T-helper 22 cell (primary cell): ENCODE data around the gene MAGED1.

ENCODE experiments used
- DNase-seq: peaks from one replicate; pipeline ENCODE4 v3.0.0-alpha.2; 2020; ENCODE audit warnings: low read depth

The MAGED1 gene, protein sequence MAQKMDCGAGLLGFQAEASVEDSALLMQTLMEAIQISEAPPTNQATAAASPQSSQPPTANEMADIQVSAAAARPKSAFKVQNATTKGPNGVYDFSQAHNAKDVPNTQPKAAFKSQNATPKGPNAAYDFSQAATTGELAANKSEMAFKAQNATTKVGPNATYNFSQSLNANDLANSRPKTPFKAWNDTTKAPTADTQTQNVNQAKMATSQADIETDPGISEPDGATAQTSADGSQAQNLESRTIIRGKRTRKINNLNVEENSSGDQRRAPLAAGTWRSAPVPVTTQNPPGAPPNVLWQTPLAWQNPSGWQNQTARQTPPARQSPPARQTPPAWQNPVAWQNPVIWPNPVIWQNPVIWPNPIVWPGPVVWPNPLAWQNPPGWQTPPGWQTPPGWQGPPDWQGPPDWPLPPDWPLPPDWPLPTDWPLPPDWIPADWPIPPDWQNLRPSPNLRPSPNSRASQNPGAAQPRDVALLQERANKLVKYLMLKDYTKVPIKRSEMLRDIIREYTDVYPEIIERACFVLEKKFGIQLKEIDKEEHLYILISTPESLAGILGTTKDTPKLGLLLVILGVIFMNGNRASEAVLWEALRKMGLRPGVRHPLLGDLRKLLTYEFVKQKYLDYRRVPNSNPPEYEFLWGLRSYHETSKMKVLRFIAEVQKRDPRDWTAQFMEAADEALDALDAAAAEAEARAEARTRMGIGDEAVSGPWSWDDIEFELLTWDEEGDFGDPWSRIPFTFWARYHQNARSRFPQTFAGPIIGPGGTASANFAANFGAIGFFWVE

DNA sequence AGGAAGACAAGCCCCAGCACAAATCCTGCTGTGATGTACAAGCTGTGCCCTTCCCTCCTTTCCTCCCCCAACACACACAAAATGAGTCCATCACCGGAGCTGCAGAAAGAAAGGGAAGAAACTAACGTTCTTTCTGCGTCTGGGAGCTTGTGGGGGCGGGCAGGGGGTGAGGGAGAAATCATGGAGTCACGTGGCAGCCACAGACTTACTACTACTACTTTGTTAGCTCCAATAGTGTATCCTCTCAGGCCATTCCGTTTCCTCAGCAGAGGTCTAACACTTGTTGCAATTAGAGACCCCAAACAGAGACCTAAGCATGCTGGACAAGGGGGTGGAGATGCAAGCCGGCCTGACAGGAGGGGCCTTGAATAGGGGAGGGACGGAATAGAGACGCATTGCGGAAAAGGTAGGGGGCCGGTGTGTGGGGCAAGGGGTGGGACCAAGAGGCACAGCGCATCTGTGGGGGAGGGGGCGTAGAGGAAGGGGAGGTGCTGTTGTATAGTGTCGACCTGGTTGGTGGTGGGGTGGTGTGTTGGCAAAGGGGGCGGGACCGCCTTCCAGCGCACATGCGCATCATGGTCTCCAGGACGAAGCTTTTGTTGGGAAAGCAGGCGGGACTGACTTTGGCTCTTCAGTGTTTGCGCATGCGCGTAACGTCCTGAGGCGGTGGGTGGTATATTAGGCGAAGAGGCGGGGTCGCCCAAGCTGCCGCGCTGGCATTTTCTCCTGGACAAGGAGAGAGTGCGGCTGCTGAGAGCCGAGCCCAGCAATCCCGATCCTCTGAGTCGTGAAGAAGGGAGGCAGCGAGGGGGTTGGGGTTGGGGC lies at the start of gene MAGED1:
Gene MAGED1, plus strand, starts transcription at position 703 of the 825 bp plus-strand sequence. CDS start 682 bp downstream, outside the sequence.
- peak; percentile 60 for DNase-seq

DNA sequence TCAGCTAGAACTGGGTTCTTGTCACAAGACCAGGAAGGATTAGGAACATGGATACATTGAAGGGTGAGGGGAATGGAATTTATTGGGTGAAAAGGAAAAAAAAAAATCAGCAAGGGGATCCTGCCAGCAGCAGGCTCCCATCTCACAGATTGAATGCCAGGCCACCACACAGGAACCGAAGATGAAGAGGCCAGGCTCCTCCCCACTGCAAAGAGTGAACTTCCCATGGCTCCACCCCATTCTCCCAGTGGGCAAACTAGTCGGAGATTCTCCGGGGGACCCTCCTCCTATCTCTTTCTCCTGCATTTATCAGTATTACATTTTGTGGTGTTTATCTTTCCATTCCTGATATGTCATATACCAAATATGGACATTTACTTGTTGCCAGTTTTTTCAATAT lies 46.0 kb upstream of the MAGED1 start:
- DNase-seq, result no peak

DNA sequence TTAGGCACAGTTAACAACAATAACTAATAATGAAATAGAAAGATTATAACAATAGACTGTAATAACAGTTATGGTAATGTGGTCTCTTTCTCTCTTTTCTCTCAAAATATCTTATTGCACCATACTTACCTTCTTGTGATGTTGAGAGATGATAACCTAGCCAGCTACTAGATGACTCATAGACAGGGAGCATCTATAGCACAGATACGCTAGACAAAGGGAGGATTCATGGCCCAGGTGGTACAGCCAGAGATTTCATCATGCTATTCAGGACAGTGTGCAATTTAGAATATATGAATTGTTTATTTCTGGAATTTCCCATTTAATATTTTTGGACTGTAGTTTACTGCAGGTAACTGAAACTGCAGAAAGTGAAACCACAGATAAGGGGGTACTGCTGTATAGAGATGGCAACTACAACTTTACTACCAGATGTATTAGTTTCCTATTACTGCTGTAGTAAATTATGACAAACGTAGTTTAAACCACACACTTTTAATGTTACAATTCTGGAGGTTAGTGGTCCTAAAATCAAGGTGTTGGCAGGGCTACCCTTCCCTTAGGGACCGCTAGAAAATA lies 41.8 kb upstream of the MAGED1 start:
- DNase-seq, result no peak

DNA sequence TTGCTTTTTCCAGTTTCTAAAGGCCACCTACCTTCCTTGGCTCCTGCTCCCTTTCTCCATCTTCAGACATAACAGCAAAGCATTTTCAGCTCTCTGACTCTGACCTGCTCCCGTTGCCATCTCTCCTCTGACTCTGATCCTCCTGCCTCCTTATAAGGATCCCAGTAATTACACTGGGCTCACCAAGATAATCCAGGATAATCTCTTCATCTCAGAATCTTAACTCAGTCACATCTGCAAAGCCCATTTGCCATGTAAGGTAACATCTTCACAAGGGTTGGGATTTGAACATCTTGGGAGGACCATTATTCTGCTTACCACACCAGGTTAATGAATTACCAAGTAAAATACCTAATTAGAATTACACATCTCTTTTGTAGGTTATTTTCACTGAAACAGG lies 41.3 kb upstream of the MAGED1 start:
- no peak for DNase-seq

DNA sequence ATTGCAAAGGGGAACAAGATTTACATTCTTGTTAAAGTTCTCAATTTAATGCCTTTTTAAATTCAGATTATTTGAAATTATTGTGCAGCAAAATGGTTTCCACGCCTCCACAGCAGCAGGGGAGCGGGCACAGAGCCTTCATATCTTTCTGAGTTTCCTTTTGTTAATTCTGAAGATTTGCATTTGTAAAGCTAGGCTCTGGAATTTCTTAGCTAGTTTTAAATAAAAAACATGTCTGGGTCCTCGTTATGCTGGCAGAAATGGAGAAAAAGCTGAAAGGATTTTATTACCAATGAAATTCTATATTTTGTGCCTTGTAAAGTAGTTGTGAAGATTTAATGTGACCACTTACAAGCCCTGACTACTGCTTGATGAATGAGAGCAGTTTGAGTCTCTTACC lies 40.8 kb upstream of the MAGED1 start:
- no peak for DNase-seq

DNA sequence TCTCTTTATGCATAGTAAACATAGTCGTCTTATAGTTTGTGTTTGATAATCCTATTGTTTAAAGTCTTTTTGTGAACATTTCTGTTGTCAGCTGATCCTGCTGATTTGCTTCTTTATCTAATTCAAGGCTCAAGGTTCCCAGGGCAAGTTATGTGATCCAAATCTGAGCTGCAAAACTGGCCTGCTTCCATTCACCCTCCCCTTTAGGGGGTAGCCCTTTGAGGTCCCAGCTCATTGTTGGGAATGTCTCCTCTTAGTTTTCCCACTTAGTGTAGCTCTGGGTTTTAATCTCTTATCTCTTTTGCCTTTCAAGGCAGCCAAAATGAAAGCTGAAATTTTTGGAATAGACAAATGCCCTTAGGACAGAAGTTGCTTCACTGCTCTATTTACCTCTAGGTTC lies 40.2 kb upstream of the MAGED1 start:
- DNase-seq, result no peak

DNA sequence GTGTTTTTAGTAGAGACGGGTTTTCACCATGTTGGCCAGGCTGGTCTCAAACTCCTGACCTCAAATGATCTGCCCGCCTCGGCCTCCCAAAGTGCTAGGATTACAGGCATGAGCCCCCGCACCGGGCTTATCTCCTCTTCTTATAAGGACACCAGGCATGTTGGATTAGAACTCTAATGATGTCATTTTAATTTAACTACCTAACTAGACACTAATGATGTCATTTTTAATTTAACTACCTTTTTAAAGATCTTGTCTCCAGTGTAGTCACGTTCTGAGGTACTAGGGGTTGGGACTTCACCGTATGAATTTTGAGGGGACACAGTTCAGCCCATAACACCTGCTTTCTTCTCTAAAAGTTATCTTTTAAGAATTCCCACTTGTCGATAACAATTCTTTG lies 37.7 kb upstream of the MAGED1 start:
- no peak for DNase-seq

DNA sequence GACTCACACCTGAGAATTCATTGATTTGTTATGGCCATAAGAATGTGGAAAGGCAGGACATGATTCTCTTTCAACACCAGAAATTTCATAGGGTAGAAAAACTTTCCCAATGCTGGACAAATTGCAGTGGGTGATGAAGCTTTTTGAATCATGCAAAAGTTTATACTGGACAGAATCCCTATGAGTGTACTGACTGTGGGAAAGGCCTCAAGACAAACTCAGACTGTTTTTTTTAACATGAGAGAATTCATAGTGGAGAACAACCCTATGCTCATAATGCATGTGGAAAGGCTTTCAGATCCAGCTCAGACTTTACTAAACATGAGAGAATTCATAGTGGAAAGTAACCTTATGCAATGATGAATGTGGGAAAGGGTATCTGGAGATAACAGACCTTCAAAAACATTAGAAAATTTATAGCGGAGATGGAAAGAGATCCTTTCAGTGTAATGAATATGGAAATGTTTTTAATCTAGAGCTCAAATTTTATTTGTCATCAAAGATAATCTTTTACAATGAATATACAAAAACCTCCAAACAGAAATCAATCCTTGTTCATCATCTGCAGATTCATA lies 36.2 kb upstream of the MAGED1 start:
- no peak for DNase-seq

DNA sequence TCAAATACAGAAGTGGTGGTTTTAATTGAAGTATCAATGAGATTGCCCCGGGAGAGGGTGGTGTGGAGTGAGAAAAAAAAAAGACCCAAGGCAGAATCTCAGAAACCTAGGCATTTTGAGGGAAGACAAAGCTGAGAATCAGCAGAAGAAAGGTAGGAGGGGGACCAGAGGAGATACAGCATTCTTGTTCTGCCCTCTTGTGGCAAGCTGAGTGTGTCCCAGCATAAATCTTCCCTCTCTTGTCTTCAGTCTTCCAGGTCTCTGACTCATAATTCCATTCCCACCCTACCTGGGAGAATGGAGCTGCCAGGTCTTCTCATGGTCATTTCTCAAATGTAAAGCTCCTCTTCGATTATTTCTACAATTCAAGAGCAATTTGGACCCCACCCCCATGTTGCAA lies 32.7 kb upstream of the MAGED1 start:
- no peak for DNase-seq

DNA sequence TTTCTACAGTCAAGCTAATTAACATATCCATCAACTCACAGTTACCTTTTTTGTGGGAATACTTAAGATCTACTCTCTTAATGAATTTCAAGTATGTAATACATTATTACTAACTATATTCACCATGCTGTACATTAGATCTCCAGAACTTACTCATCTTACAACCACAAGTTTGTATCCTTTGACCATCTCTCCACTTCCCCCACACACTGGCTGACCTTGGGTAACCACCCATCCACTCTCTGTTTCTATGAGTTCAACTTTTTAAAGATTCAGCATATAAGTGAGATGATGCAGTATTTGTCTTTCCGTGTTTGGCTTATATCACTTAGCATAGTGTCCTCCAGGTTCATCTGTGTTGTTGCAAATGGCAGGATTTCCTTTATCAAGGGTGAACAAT lies 30.5 kb upstream of the MAGED1 start:
- no peak for DNase-seq

DNA sequence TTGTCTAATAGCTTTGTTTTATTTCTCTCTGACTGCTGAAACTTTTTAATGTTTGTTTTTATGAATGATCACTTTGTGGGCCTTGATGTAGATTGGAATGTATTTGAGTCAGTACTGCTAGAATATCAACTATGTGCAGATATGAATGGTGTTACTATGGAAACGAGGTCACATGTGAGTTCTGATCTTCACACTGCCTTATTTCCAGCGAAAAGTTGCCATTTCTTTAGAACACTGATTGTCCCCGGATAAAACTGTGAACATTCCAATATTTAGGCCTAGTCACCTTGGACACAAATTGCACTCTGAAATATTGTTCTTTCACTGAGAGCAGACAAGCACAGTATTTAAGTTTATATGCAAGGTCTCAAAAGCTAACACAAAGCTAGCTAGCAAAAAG lies 27.2 kb upstream of the MAGED1 start:
- no peak for DNase-seq

DNA sequence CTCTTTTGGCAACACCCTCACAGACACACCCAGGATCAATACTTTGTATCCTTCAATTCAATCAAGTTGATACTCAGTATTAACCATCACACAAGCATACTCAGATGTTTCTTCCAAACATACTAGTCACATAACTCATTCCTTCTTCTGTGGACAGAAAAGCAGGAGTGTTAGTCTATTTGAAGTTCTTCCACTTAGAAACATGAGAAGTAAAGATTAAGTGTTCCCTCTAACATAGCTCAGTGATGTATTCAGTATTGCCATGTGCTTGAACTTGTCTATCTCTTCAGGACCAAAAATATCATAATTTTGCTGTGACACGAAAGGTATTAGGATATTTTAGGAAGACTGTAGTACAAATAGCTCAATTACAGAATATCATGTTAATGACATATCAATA lies 25.8 kb upstream of the MAGED1 start:
- no peak for DNase-seq

DNA sequence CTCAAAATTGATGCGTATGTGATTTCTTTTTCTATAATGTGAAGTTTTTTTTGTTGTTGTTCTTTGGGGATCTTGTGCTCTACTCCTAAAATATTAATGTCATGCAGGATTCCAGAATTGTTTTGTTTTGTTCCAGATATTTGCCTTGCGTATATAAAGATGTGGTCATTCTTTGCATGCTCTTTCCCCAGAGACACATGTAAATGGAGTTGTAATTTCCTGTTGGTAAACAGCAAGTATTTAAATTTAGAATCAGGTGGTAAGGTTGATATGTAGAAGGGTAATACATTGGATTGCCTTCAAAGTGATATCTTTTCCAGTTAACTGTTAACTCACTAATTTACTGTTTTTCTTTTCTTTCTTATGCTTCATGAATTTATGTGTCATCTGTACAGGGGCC lies 23.1 kb upstream of the MAGED1 start:
- no peak for DNase-seq

DNA sequence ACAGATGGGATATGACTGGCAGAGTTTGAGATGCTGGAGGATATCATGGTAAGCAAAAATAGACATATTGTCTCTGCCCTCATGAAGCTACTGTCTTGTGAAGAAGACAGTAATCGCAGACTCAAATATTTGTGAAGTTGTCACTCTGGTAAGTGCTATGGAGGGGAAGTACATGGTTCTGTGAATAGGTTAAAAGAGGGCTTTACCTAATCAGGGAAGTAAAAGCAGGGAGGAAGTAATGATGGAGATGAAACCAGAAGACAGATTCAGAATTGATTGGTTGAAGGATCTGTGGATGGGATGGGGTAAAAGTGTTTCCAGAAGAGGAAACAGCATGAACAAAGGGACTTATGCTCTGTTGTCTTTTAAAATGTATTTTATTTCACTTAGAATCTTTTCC lies 19.3 kb upstream of the MAGED1 start:
- no peak for DNase-seq

DNA sequence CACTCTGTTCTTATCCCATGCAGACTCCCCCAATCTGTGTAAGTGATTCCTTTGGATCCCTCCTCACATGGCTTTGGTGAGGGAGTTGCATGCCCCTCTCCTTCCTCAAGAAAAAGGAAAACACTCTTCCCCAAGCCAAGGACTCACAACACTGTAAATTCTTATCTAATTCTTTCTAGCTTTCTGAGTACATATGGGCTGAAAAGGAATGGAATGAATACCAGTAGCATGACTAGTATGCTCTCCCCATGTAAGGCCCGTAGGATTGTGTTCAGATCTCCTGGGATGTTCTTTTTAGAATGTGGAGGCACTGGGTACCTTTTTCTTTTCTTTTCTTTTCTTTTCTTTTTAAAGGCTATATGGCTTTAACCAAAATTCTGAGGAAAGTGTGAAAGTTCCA lies 17.0 kb upstream of the MAGED1 start:
- no peak for DNase-seq

DNA sequence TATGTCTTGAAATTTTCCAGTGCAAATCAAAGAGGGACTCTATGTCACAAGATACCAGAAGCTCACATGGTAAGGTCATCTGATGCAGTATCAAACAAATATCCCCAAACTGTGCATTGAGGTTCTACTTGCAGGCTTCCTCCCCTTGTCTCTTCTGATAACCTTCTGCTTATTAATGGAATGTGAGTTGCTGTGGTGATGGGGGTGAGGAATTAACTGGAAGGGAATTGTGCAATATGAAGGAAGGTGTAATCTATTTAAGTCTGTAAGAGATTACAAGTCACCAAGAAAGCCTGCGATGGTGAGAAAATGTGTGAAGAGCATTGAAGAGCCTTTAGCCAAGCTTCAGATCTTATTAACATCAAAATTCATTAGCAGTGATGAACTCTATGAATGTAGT lies 15.4 kb upstream of the MAGED1 start:
- no peak for DNase-seq

DNA sequence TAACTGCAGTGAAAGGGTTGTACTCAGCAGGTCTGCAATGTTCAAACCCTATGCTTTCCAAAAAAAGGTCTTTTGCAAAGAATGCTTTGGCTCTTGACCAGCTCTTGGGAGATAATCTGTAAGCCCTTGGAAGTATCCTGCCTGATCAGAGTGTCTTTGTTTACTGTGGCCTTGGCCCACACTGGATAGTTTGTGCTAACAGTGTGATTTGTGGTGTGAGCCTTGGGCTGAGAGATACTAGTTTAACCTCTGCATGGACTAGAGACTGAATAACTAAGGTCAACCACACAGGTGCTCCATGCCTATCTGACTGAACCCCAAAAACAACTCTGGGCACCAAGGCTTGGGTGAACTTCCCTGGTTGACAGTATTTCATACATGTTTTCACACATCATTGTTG lies 3.6 kb upstream of the MAGED1 start:
- no peak for DNase-seq

DNA sequence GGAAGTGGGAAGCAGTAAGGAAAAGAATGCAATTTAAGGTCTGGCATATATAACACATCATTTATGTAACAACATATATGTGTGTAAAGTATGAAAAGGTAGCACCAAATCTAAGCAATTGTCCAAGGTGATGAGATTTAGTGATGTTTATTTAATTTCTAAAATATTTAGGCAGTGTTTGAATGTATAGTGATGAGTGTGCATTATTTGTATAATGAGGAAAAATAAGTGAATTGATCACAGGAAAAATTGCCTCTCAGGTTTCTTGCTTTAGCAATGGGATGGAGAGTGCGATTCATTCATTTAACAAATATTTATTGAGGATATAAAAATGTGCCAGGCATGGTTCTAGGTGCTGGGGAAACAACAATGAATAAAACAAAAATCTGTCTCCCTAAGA lies 2.2 kb upstream of the MAGED1 start:
- no peak for DNase-seq

DNA sequence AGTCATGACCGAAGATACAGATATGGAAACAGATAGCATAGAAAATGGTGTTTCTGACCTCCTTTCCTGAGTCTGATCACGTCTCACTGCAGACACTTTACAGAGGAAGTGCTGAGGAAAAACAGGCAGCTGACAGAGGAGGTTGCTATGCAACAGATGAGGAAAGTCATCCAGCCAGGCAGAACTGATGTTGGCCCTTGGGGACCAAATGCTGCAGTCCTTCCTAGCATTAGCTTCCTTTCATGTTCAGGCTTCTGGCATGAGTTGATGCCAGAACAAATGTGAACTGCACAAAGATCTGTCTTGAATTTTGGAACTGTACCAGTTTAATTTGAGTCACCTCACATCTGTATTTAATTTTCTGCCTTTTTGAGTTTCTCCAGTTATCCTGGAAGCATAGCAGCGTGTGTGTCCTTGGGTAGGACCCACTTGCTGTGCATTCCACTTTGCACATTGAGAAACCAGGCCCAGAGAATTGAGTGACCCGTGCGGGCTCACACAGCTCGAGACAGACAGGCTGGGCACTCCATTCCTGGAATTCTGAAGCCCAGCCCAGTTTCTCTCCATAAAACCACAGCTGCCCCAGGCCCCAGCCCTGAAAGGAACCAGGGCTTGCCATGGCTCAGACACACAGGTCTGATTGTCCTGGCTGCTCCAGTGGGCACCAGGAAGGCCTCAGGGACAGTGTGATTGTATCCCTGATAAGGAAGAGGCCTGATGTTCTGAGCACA lies 1.4 kb upstream of the MAGED1 start:
- DNase-seq, result no peak

DNA sequence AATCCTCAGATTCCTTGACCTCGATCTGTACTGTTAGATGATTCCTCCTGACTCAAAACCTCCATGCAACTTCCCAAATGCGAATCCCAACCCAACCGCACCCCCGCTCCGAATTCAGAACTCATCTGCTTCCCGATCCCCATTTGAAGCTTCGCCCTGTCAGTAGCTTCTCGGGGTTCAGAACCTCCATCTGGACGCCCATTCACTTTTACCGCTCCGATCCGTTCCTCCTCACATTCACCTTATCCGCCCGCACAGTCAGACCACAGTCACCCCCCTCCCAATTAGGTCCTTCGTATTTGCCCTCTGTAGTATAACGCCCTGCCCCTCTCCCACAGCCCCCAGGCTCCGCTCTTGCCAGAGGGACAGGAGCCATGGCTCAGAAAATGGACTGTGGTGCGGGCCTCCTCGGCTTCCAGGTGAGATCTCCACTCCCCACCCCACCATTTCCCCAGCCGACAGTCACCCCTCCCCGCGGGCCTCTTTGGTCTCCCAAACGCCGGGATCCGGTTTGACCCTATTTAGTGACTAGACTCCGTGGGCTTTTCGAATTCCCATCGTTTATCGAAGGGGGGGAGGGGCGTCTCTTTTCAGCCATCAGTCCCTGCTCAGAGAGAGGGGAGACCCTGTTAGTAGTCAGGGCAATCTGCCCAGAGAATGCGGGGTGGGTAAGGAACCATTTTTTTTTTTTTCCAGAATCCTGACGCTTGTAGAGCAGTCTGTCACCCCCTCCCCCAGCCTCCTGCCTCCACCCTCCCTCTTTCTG lies 691 bp downstream of the MAGED1 start:
- no peak for DNase-seq
